Measurements from ENCODE around the gene RAB42. TPM values are rescaled to one million over a fixed set of nuclear protein-coding genes. Genes with fewer than 3 reads are reported as not detected.
"Not testable (repeated sequence)": the region's sequence is repeated elsewhere in the genome, so short reads cannot be mapped to it uniquely, and the experiment has no call there.

The RAB42 gene
- total RNA-seq, 1 experiment from 2014 or later, result not detected

GRCh38 chr1:28565726-28566125, 26.3 kb upstream of the RAB42 start:
- no peaks in the 10 kb centered on the region for H3K9me3 Mint-ChIP-seq (ENCODE audit: unreplicated experiment)
- no TSS peak for BruUV-seq (replicated peaks)
- no peak overlapping the region for H3K27ac Mint-ChIP-seq (ENCODE audit: low read depth, unreplicated experiment)
- DNase-seq (ENCODE audit: unreplicated experiment), result no peak
- no peaks in the 10 kb centered on the region for H3K27me3 Mint-ChIP-seq (ENCODE audit: insufficient read depth, unreplicated experiment)
- POLR2A ChIA-PET, result no interaction called here
- intact Hi-C loops (cut with micrococcal nuclease), result no loop called here
- no peak for TF ChIP-seq CTCF (IDR thresholded peaks at IDR 0.05; ENCODE audit: unreplicated experiment)
- H3K4me1 Mint-ChIP-seq (ENCODE audit: insufficient read depth, unreplicated experiment), result no peaks in the 10 kb centered on the region
- H3K4me3 Mint-ChIP-seq (ENCODE audit: unreplicated experiment), result no peak overlapping the region
- CTCF ChIA-PET, result interaction anchor here (0.7 kb wide), 1 partner anchor 144 kb away, joined by 4 read pairs; no protein-coding TSS in a partner anchor
- H3K36me3 Mint-ChIP-seq (ENCODE audit: insufficient read depth, unreplicated experiment), result peaks cover 85% of the 10 kb centered on the region

GRCh38 chr1:28566931-28567330, 25.1 kb upstream of the RAB42 start:
- no peaks in the 10 kb centered on the region for H3K9me3 Mint-ChIP-seq (ENCODE audit: unreplicated experiment)
- POLR2A ChIA-PET, result interaction anchor here (0.6 to 1.5 kb wide), 4 partner anchors 11 to 467 kb away, joined by 3 to 4 read pairs (median 4); no protein-coding TSS in a partner anchor
- no peak for DNase-seq (ENCODE audit: unreplicated experiment)
- TF ChIP-seq CTCF (IDR thresholded peaks at IDR 0.05; ENCODE audit: unreplicated experiment), result no peak
- no peak overlapping the region for H3K27ac Mint-ChIP-seq (ENCODE audit: low read depth, unreplicated experiment)
- H3K4me3 Mint-ChIP-seq (ENCODE audit: unreplicated experiment), result no peak overlapping the region
- BruUV-seq (replicated peaks), result no TSS peak
- no peaks in the 10 kb centered on the region for H3K27me3 Mint-ChIP-seq (ENCODE audit: insufficient read depth, unreplicated experiment)
- CTCF ChIA-PET, result interaction anchor here (0.6 to 0.7 kb wide), 2 partner anchors 12 to 40 kb away, joined by 3 to 5 read pairs; no protein-coding TSS in a partner anchor
- H3K4me1 Mint-ChIP-seq (ENCODE audit: insufficient read depth, unreplicated experiment), result no peaks in the 10 kb centered on the region
- peaks cover 85% of the 10 kb centered on the region for H3K36me3 Mint-ChIP-seq (ENCODE audit: insufficient read depth, unreplicated experiment)
- intact Hi-C loops (cut with micrococcal nuclease), result no loop called here

GRCh38 chr1:28571911-28572310, 20.2 kb upstream of the RAB42 start:
- POLR2A ChIA-PET, result interaction anchor here (1.4 to 3.8 kb wide), 3 partner anchors 10 to 97 kb away, joined by 3 to 26 read pairs (median 7); partner anchors contain the start of genes GMEB1 and TRNAU1AP
- Mint-ChIP-seq H3K36me3 (ENCODE audit: insufficient read depth, unreplicated experiment) (peaks cover 79% of the 10 kb centered on the region), H3K9me3 (ENCODE audit: unreplicated experiment) (no peaks in the 10 kb centered on the region), H3K27me3 (ENCODE audit: insufficient read depth, unreplicated experiment) (no peaks in the 10 kb centered on the region), H3K27ac (ENCODE audit: low read depth, unreplicated experiment) (no peak overlapping the region), H3K4me3 (ENCODE audit: unreplicated experiment) (no peak overlapping the region), H3K4me1 (ENCODE audit: insufficient read depth, unreplicated experiment) (no peaks in the 10 kb centered on the region)
- BruUV-seq (replicated peaks), result no TSS peak
- no peak for TF ChIP-seq CTCF (IDR thresholded peaks at IDR 0.05; ENCODE audit: unreplicated experiment)
- intact Hi-C loops (cut with micrococcal nuclease), result no loop called here
- CTCF ChIA-PET, result interaction anchor here (0.6 kb wide), 2 partner anchors 339 to 482 kb away, joined by 3 to 4 read pairs; no protein-coding TSS in a partner anchor
- no peak for DNase-seq (ENCODE audit: unreplicated experiment)

GRCh38 chr1:28572891-28573290, 19.2 kb upstream of the RAB42 start:
- peak; percentile 85 for DNase-seq (ENCODE audit: unreplicated experiment)
- H3K4me3 Mint-ChIP-seq (ENCODE audit: unreplicated experiment); H3K27me3 Mint-ChIP-seq (ENCODE audit: insufficient read depth, unreplicated experiment); intact Hi-C loops (cut with micrococcal nuclease); BruUV-seq (replicated peaks); H3K27ac Mint-ChIP-seq (ENCODE audit: low read depth, unreplicated experiment); H3K9me3 Mint-ChIP-seq (ENCODE audit: unreplicated experiment); H3K4me1 Mint-ChIP-seq (ENCODE audit: insufficient read depth, unreplicated experiment); CTCF ChIA-PET: not testable (repeated sequence)
- peaks cover 79% of the 10 kb centered on the region for H3K36me3 Mint-ChIP-seq (ENCODE audit: insufficient read depth, unreplicated experiment)
- POLR2A ChIA-PET, result interaction anchor here (1.4 to 3.8 kb wide), 2 partner anchors 9 to 96 kb away, joined by 3 to 26 read pairs; partner anchors contain the start of gene GMEB1
